A549 (cell line): ENCODE measurements around the gene GRB14. TPM values are rescaled to one million over a fixed set of nuclear protein-coding genes. Genes with fewer than 3 reads are reported as not detected.
"Not testable (repeated sequence)": the region's sequence is repeated elsewhere in the genome, so short reads cannot be mapped to it uniquely, and the experiment has no call there.

ENCODE experiments used
- ATAC-seq, 2 experiments: fragments of 200-7000 bp in 1 of 2; fragments of >200 bp in 1 of 2; cut with Nextera tagmentation in 1 of 2; cut with Tn5 transposase in 1 of 2; 3 replicates each; pipeline versions ENCODE4 v1.8.0 to v1.9.1; 2018 to 2020; ENCODE audit warnings: mild to moderate bottlenecking in 1 of 2, moderate library complexity in 1 of 2
- CTCF ChIA-PET: fragments of 300-600 bp; sonication (Branson Sonifier 250); formaldehyde crosslinking; extraction: SDS; loops from one replicate; lab custom pipeline; 2021; ENCODE audit warnings: antibody characterized with exemption, inconsistent platforms; lab: Yijun Ruan, JAX
- POLR2A ChIA-PET: fragments of 350-600 bp; formaldehyde crosslinking; extraction: SDS; loops from one replicate; lab custom pipeline; 2021; ENCODE audit warnings: antibody characterized with exemption, inconsistent platforms; lab: Yijun Ruan, JAX
- DNase-seq, 2 experiments: peaks; one replicate each; pipeline versions ENCODE4 v3.0.0 to v3.0.0-alpha.2; 2011 to 2016; ENCODE audit warnings: low read depth in 1 of 2, low spot score in 1 of 2
- FAIRE-seq: peaks from 2 replicates; lab custom pipeline; 2011; peaks lifted over from hg19 to GRCh38; lab: Jason Lieb, UNC
- H3K27ac ChIP-seq, 2 experiments: fragments of >200 bp; sonication (Bioruptor Twin); formaldehyde crosslinking; 3 replicates each; pipeline ENCODE4 v1.5.1; 2016 to 2017
- H3K4me1 ChIP-seq: fragments of >200 bp; sonication (Bioruptor Twin); formaldehyde crosslinking; 3 replicates; pipeline ENCODE4 v1.6.1; 2016
- H3K4me2 ChIP-seq: fragments of >200 bp; sonication (Bioruptor Twin); formaldehyde crosslinking; 3 replicates; pipeline ENCODE4 v1.6.1; 2016
- H3K4me3 ChIP-seq: fragments of >200 bp; sonication (Bioruptor Twin); formaldehyde crosslinking; 3 replicates; pipeline ENCODE4 v1.5.1; 2016
- H3K9me3 ChIP-seq: fragments of >200 bp; sonication (Bioruptor Twin); formaldehyde crosslinking; 3 replicates; pipeline ENCODE4 v1.6.1; 2016
- BHLHE40 ChIP-seq: IDR thresholded peaks from 2 replicates; pipeline ENCODE4 v1.6.1; 2012; ENCODE audit warnings: low read depth, low read length, inconsistent platforms
- CBX8 ChIP-seq: fragments of 200-600 bp; sonication (generic); IDR thresholded peaks from 2 replicates; pipeline ENCODE4 v1.6.1; 2016
- CHD2 ChIP-seq: fragments of 150-350 bp; IDR thresholded peaks from 2 replicates; pipeline ENCODE4 v1.6.1; 2014; ENCODE audit warnings: low read length; ENCODE audit not compliant: partially characterized antibody
- ELK1 ChIP-seq: fragments of 150-350 bp; IDR thresholded peaks from 2 replicates; pipeline ENCODE4 v1.6.1; 2014; ENCODE audit warnings: low read depth, mild to moderate bottlenecking, low read length
- FOSB ChIP-seq: fragments of 250-450 bp; sonication (Bioruptor Pico); IDR thresholded peaks from 2 replicates; pipeline ENCODE4 v1.5.0; 2020; ENCODE audit warnings: mild to moderate bottlenecking, moderate library complexity
- FOSL2 ChIP-seq, 2 experiments: fragments of 450-650 bp in 1 of 2; fragments of >200 bp in 1 of 2; sonication (Bioruptor Twin) in 1 of 2; formaldehyde crosslinking; IDR thresholded peaks; 2 replicates each; pipeline versions ENCODE4 v1.5.0 to v1.6.1; 2016 to 2020; ENCODE audit warnings: mild to moderate bottlenecking in 1 of 2, moderate library complexity in 1 of 2
- FOXS1 ChIP-seq: fragments of 250-450 bp; sonication (Bioruptor Pico); IDR thresholded peaks from 2 replicates; pipeline ENCODE4 v1.5.0; 2020; ENCODE audit warnings: mild to moderate bottlenecking, moderate library complexity
- GATA3 ChIP-seq: IDR thresholded peaks from 2 replicates; pipeline ENCODE4 v1.6.1; 2012; ENCODE audit warnings: borderline replicate concordance
- HEYL ChIP-seq: fragments of 250-450 bp; sonication (Bioruptor Pico); IDR thresholded peaks from 2 replicates; pipeline ENCODE4 v1.8.0; 2021; ENCODE audit warnings: mild to moderate bottlenecking, moderate library complexity
- HOXA7 ChIP-seq: fragments of 250-450 bp; sonication (Bioruptor Pico); IDR thresholded peaks from 2 replicates; pipeline ENCODE4 v1.5.0; 2020; ENCODE audit warnings: mild to moderate bottlenecking, moderate library complexity
- HOXB5 ChIP-seq: fragments of 250-450 bp; sonication (Bioruptor Pico); IDR thresholded peaks from 2 replicates; pipeline ENCODE4 v1.5.0; 2020; ENCODE audit warnings: mild to moderate bottlenecking, moderate library complexity
- JUN ChIP-seq, 2 experiments: fragments of >200 bp; sonication (Bioruptor Twin); formaldehyde crosslinking; IDR thresholded peaks; 2 replicates in 1 of 2; 3 replicates in 1 of 2; pipeline ENCODE4 v1.6.1; 2016 to 2017
- JUNB ChIP-seq: fragments of >200 bp; sonication (Bioruptor Twin); formaldehyde crosslinking; IDR thresholded peaks from 2 replicates; pipeline ENCODE4 v1.6.1; 2016
- KDM1A ChIP-seq: fragments of 200-600 bp; sonication (generic); IDR thresholded peaks from 2 replicates; pipeline ENCODE4 v1.6.1; 2016; ENCODE audit warnings: low read depth, mild to moderate bottlenecking
- MAFK ChIP-seq: fragments of 450-650 bp; IDR thresholded peaks from 2 replicates; pipeline ENCODE4 v1.6.1; 2014; ENCODE audit not compliant: partially characterized antibody
- MAX ChIP-seq: IDR thresholded peaks from 2 replicates; pipeline ENCODE4 v1.6.1; 2012
- NFE2L2 ChIP-seq: fragments of 150-350 bp; conservative IDR thresholded peaks from 2 replicates; pipeline ENCODE4 v1.6.1; 2014; ENCODE audit warnings: low read length
- RAD21 ChIP-seq, 2 experiments: fragments of >200 bp in 1 of 2; sonication (Bioruptor Twin) in 1 of 2; formaldehyde crosslinking in 1 of 2; IDR thresholded peaks in 1 of 2; conservative IDR thresholded peaks in 1 of 2; 2 replicates in 1 of 2; 3 replicates in 1 of 2; pipeline ENCODE4 v1.6.1; 2012 to 2018; ENCODE audit warnings: inconsistent platforms in 1 of 2
- REST ChIP-seq: fragments of 200-600 bp; sonication (generic); IDR thresholded peaks from 2 replicates; pipeline ENCODE4 v1.6.1; 2016; ENCODE audit warnings: antibody characterized with exemption, mild to moderate bottlenecking, moderate library complexity
- TFCP2L1 ChIP-seq: fragments of 250-450 bp; sonication (Bioruptor Pico); IDR thresholded peaks from 2 replicates; pipeline ENCODE4 v1.5.0; 2021; ENCODE audit warnings: mild to moderate bottlenecking
- TP53 ChIP-seq: fragments of 250-450 bp; sonication (Bioruptor Pico); IDR thresholded peaks from 2 replicates; pipeline ENCODE4 v1.5.0; 2021; ENCODE audit warnings: mild to moderate bottlenecking, moderate library complexity
- USF2 ChIP-seq: fragments of 450-650 bp; IDR thresholded peaks from 2 replicates; pipeline ENCODE4 v1.6.1; 2014; ENCODE audit warnings: antibody characterized with exemption
- ZC3H11A ChIP-seq: fragments of 450-650 bp; IDR thresholded peaks from 2 replicates; pipeline ENCODE4 v1.6.1; 2014; ENCODE audit warnings: antibody characterized with exemption, mild to moderate bottlenecking
- ZNF302 ChIP-seq: fragments of 250-450 bp; sonication (Bioruptor Pico); IDR thresholded peaks from 2 replicates; pipeline ENCODE4 v1.9.0; 2021; ENCODE audit warnings: inconsistent platforms, mild to moderate bottlenecking, moderate library complexity
- WGBS: methylation state at CpG from one replicate; pipeline ENCODE4 v1.1.6; 2017; ENCODE audit errors: missing lambda C conversion rate; 5-methylcytosine and 5-hydroxymethylcytosine counted together
- polyA plus RNA-seq, 4 experiments: library from polyadenylated mRNA; depleted of rRNA in 3 of 4; stranded (reverse); fragments of >200 nt; fragmentation: RNase III in 1 of 4; extraction: RNeasy Plus Mini Kit Qiagen cat#74134 plus additional on column Dnase treatment in 1 of 4; gene quantifications; 2 replicates in 3 of 4; 3 replicates in 1 of 4; pipeline ENCODE4 v1.2.3, GENCODE V29; 2011 to 2017

GRB14 gene
- polyA plus RNA-seq, 2 of the 4 experiments (the other 2 are of a cell fraction): 18.6 to 26.0 TPM

GRCh38 chr2:164642946-164643555 lies 21.8 kb upstream of the GRB14 start:
- H3K27ac ChIP-seq: no peak overlapping the region
- FAIRE-seq (no peak), ATAC-seq (no peak), DNase-seq (no peak)
- ChIA-PET POLR2A (no interaction called here), CTCF (interaction anchor here (1.0 to 1.4 kb wide), 2 partner anchors 10 to 23 kb away, joined by 3 read pairs; no protein-coding TSS in a partner anchor)
- TF ChIP-seq GATA3 (no peak), CHD2 (no peak), TP53 (CRISPR knock-in tag) (no peak), CBX8 (no peak), JUNB (no peak), FOXS1 (CRISPR knock-in tag) (no peak), REST (no peak), MAFK (no peak), JUN (IDR thresholded peaks at IDR 0.05) (no peak), ELK1 (no peak)
- H3K9me3 ChIP-seq: peaks cover 5% of the 10 kb centered on the region; the same call in 1 of the 3 replicates
- 92% methylated on average over 8 of the region's 8 CpGs for WGBS
- H3K4me2 ChIP-seq: no peak overlapping the region
- no peaks in the 10 kb centered on the region for H3K4me1 ChIP-seq
- no peak overlapping the region for H3K4me3 ChIP-seq

- DNase-seq (no peak), ATAC-seq (no peak), FAIRE-seq (no peak)
- Histone ChIP-seq H3K9me3 (no peaks in the 10 kb centered on the region), H3K4me1 (no peaks in the 10 kb centered on the region), H3K4me3 (no peak overlapping the region), H3K4me2 (no peak overlapping the region), H3K27ac (no peak overlapping the region)
- ChIA-PET CTCF (no interaction called here), POLR2A (no interaction called here)
- TF ChIP-seq BHLHE40 (no peak), JUNB (no peak), FOSL2 (IDR thresholded peaks at IDR 0.05) (no peak), FOSL2 (CRISPR knock-in tag; IDR thresholded peaks at IDR 0.05) (no peak), REST (no peak), USF2 (no peak), RAD21 (conservative IDR thresholded peaks at IDR 0.05 in 1 of 2, IDR thresholded peaks at IDR 0.05 in 1 of 2) (no peak), HOXB5 (CRISPR knock-in tag) (no peak), FOSB (CRISPR knock-in tag) (no peak), ZC3H11A (no peak), ZNF302 (CRISPR knock-in tag) (no peak), HOXA7 (no peak), TP53 (CRISPR knock-in tag) (no peak), HEYL (CRISPR knock-in tag) (no peak), TFCP2L1 (CRISPR knock-in tag) (no peak), ELK1 (no peak), CHD2 (no peak), MAX (no peak), KDM1A (no peak), CBX8 (no peak), NFE2L2 (no peak)
- 76% methylated on average over 2 of the region's 2 CpGs for WGBS
Observed at GRCh38 chr2:164642268-164642667, 21.0 kb upstream of the GRB14 start.

GRCh38 chr2:164628319-164628718 lies 7.0 kb upstream of the GRB14 start:
- DNase-seq, H3K27ac ChIP-seq, H3K4me3 ChIP-seq, POLR2A ChIA-PET, ATAC-seq, H3K4me2 ChIP-seq, H3K9me3 ChIP-seq, FAIRE-seq: not testable (repeated sequence)
- CTCF ChIA-PET: interaction anchor here (0.9 kb wide), 1 partner anchor 63 kb away, joined by 3 read pairs; no protein-coding TSS in a partner anchor
- 71% methylated on average over 3 of the region's 3 CpGs for WGBS
- peaks cover 10% of the 10 kb centered on the region for H3K4me1 ChIP-seq
